ENCODE results near the gene CES1.
"Not testable (repeated sequence)": the region's sequence is repeated elsewhere in the genome, so short reads cannot be mapped to it uniquely, and the experiment has no call there.

The CES1 gene

DNA sequence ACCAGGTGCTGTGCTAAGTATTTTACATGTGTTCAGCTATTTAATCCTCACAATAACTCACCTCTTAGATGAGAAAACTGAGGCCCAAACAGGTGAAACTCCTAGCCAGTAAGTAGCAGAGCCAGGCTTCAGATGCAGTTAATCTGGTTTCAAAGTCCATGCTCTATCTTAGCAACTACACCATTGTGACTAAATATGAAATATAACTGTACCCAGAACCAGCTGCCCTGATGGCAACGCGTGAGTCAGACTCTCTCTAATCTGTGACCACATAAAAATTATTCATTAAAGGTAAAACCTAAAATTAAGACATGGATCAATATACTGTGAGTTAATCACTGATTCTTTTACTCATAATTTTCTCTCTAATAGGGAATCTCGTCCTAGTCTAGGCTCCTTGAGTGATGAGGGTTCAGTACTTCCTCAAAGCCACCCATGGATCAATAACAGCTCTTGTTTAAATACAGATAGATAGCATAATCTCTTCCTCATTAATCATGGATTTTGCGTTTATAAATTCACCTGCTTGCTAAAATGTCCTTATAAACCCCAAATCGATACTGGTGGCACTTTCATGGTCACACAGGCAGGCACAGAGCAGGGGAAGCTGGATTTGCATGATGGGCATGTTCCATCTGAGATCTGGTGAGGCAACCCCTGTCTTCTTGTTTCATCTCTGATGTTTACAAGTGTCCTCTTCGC is 50.7 kb downstream of the CES1 start:
- FAIRE-seq, result not testable (repeated sequence)

DNA sequence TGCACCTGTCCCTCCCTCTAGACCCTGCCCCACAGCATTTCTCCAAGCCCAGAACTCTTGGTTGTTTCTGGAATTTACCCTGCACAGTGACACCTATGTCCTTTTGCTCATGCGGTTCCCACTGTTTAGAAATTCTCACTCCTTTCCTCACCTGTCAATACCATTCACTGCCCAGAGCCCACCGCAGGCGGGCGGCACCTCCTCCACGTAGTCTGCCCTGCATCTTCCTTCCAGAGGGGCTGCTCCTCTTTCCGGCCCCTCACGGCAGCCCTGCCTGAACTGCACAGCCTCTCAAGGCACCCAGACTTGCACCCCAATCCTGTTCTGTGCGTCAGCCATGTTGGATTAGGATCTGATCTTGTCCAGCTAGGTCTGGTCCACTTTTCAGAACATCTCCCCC is 51.4 kb downstream of the CES1 start:
- not testable (repeated sequence) for FAIRE-seq

DNA sequence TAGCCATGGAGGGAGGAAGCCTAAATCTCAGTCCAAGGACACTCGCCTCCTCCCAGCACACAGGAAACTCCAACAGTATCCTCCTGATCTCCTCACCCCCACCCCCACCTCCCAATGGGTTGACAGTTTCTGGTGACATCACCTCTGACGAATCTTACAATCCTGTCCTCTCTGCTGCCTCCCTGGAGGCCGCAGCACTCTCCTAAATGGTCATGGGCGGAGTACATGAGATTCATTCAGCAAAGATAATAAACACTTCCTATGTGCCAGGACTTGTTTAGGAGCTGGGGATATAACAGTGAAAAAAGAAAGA is 52.8 kb downstream of the CES1 start:
- not testable (repeated sequence) for FAIRE-seq

DNA sequence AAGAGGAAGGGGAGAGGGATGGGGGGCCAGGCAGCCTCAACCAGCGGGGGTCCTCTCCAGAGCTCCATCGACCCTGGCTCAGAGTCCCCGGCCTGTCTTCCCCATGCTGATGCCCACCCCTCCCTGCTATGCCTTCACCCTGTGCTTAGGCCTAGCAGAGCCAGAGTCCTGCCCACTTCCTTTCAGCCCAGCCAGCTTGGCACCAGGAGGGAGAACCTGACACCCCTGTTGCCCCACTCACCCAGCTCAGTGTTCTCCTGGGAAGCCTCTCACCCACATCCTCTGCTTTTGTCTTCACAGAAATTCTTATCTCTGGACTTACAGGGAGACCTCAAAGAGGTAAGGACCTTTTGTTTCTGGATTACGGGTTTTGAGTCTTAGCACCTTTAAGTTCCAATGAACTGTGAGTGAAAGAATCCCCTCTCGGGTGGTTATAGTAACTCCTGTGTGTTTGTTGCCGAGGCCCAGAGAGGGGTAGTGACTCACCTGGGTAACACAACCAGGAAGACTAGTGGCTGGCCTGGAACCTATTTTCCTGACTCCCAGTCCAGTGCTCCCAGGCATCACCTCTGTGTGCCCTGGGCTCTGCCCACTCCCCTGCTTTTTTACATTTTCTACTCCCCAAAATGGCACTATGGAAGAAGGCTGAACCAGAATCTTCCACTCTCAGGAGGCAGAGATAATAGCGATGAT is 53.3 kb downstream of the CES1 start:
- no peak for FAIRE-seq

DNA sequence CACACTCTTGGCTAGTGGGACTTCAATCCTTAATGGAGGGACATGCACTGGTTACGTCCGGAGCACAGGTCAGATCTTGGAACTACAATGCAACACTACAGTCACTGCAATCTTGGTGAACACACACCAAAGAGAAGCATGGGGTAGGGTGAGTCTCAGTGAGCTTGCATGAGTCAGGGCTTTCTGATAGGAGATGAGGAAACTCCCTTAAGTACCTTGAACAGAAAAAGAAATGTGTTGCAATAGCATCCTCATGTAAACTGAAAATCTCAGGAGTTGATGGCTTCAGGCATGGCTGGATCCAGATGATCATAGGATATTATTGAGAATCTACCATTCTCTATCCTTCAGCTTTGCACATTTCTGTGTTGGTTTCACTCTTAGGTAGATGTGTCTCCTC is 54.1 kb downstream of the CES1 start:
- FAIRE-seq, result no peak

DNA sequence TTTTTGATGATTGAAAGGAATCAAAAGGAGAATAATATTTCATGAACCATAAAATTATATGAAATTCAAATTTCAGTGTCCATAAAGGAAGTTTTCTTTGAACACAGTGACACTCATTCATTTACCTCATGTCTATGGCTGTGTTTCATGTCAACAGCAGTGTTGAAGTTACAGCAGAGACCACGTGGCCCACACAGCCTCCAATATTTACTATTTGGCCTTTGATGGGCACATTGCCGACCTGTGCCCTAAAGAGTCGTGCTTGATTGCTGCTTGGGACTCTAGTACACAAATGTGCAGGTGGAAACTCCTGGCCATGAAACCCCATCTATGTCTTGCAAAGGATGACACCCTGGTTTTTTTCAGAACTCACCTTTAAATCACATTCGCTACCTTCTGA is 57.0 kb downstream of the CES1 start:
- FAIRE-seq, result no peak

DNA sequence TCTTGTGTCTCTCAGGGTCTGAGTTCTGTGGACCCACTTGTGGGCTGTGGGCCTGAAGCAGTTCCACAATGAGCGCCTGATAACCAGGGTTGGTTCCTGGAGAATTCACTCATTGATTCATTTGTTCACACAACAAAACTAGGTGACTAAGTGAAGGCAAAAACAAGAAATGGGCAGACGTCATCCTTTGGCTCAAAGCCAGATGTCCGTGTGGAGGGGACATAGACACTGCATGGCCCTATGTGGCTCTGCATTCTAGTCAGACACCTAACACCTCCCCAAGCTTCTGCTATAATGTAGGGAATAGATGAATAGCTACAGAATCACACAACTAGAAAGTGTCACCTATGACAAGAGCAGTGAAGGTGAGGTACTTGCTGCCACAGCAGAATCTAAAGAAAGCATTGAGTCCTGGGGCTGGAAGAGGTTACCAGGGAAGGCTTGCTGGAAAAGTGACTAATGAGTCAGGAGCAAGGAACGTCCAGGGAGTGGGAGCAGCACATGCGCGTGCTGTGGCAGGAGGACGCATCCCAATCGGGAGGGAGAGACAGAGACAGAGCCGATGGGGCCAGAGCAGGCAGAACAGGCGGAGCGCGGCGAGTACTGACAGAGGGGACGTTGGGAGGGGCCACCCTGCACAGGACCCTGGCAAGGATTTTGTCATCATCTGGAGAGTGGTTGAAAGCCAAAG is 58.9 kb downstream of the CES1 start:
- no peak for FAIRE-seq

DNA sequence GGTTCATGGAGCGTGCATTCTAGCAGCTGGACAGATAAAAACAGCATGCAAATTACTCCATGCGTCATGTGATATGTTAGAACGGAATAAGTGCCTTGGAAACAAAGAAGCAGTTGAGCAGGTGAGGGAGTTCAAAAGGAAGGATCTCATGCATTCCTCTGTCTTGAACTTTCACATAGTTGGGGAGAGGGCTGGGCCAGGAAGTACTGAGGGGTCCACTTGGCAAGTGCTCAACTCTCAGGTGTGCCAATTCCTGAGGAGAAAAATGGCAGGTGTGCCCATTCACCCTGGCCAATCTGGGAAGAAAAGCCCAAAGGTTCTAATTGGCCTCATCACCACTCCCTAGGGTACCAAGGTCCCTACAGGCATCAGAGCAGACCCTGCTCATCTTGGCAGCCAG is 67.7 kb downstream of the CES1 start:
- no peak for FAIRE-seq

DNA sequence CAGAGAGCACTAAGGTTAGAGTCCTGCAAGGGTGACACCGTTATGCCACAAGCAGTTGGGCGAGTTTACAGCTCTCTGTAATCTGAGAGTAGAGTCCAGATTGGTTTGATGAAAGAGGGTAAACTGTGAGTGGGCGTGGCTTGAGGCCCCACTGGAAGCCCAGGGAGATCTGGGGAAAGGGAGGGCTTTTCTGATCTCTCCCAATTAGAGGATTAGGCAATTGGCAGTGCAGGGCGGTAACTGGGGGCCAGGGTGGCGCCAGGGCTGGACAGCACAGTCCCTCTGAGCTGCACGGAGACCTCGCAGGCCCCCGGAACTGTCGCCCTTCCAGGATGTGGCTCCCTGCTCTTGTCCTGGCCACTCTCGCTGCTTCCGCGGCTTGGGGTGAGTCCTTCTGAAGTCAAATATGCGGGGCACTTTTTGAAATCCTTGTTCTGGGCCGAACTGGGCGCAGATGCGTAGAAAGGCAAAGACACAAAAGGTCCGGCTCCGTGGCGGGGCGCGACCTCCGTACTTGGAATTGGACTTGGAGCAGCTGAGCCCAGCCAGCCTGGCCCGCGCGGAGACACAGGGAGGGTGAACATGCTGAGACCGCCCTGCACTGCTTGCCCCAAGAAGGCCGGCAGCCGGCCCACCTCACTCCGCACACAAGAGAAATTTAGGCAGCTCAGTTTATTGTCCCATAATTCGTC is 72.4 kb downstream of the CES1 start:
- no peak for FAIRE-seq

DNA sequence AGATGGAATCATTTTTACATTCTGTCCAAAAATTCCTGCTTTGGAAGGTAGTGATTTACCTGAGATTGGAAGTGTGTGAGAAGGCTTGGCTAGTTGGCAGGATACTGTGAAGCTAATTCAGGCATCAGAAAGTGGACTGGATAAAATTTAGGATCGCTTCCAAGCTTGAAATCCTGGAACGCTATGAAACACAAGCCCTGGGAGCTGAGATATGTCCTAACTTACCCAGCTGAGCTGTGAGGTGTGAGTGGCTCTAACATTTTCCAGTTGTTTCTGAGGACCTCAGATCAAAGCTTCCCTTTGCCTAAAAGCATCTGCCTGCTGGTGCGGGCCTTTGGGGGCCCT is 73.0 kb downstream of the CES1 start:
- not testable (repeated sequence) for FAIRE-seq

DNA sequence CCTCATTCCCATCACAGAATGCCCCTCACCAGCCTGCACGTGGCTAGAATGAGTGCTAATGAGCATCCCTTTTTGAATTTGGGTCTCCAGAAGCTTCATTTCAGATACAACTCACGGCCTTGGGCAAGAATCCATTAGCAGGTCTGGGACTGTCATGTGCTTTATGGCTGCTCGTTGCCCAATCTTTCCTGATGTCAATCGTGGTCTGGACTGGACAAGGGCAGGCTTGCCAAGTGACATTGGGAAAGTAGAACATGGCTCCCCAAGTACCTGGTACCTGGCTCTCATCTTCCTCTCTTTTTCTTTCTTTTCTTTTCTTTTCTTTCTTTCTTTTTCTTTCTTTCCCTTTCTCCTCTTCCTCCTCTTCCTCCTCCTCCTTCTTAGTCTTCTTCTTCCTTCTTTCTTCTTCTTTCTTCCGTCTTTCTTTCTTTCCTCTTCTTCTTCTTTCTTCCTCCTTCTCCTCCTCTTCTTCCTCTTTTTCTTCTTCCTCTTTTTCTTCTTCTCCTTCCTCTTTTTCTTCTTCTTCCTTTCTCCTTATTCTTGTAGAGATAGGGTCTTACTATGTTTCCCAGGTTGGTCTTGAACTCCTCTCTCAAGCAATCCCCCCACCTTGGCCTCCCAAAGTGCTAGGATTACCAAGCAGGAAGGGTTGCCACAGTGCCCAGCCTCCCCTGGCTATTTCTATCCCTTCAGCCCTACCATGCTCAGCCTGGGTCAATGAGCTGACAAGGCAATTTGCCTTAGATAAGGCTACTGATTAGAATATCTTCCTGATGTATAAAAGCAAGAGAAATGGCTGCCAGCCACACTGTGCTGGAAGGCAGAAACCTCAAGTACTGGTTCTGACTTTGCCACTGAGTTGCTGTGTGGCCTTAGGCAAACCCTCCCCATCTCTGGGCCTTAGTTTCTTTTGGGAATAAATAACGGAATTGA is 75.0 kb downstream of the CES1 start:
- FAIRE-seq, result not testable (repeated sequence)

DNA sequence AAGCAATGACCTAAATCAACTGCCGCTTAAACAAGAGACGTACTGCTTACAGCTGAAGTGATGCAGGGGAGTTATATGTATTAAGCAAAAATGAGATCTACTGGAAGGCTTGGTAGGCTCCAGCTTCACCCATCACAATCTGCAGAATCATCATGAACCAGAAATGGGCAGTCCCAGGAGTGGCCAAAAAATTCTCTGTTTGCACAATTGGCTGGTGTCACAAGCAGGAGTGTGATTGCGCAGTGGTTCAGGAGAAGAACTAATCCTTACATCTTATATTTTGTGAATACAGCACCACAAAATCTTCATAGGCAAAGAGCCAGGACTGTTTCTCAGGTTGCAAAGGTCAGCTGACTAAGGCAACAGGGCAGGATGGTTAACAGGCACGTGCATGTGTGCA is 75.9 kb downstream of the CES1 start:
- FAIRE-seq, result no peak

DNA sequence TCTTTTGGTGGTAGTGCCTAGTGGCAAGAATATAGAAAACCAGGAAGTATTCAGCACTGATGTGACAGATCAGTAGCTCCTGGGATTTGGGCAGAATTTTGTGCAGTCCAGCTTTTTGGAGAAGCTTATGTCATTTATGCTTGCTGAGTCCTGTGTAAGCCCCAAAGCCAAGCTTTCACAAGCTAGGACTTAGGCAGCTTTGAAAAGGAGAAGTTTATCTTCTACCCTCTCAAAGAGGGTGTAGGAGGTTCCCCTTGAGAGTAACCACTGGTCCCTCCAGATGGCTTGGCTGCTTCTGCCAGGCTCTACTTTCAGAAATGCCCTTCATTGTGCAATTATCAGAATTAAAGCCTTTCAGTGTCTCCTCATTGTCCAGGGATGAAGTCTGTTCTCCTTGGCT is 78.8 kb downstream of the CES1 start:
- no peak for FAIRE-seq

DNA sequence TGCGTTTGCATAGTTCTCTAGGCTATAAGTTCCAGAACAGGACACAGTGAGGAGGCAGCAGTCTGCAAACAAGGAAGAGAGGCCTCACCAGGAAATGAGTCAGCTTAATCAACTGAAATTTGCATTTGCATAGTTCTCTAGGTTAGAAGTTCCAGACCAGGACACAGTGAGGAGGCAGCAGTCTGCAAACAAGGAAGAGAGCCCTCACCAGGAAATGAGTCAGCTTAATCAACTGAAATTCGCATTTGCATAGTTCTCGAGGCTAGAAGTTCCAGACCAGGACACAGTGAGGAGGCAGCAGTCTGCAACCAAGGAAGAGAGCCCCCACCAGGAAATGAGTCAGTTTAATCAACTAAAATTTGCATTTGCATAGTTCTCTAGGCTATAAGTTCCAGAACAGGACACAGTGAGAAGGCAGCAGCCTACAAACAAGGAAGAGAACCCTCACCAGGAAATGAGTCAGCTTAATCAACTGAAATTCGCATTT is 79.7 kb downstream of the CES1 start:
- not testable (repeated sequence) for FAIRE-seq

All from G401.6 (cell line).